Measurements from ENCODE around the gene SLC24A3. TPM values are rescaled to one million over a fixed set of nuclear protein-coding genes. Genes with fewer than 3 reads are reported as not detected.

Gene SLC24A3
- total RNA-seq, 1 experiment from 2014 or later: 46.0 TPM

- H3K36me3 ChIP-seq (ENCODE audit: insufficient read depth, low read length, poor library complexity, severe bottlenecking): no peaks in the 10 kb centered on the region
- no peaks in the 10 kb centered on the region for H3K27me3 ChIP-seq (replicated peaks; ENCODE audit: insufficient read depth, low read depth, low read length, poor library complexity)
- TF ChIP-seq CTCF (conservative IDR thresholded peaks at IDR 0.05; ENCODE audit: low read depth, low read length): no peak
- no peak for TF ChIP-seq EZH2 (IDR thresholded peaks at IDR 0.05; ENCODE audit: borderline replicate concordance, low read depth, low read length, poor library complexity, severe bottlenecking)
- no peak for DNase-seq (ENCODE audit: low spot score)
- H3K27ac ChIP-seq (ENCODE audit: low read depth, low read length, poor library complexity, severe bottlenecking): no peak overlapping the region
- peaks cover 29% of the 10 kb centered on the region for H3K4me1 ChIP-seq (ENCODE audit: insufficient read depth, low read length, poor library complexity, severe bottlenecking)
- H3K9me3 ChIP-seq (ENCODE audit: low read depth, low read length, poor library complexity, severe bottlenecking): no peaks in the 10 kb centered on the region
- ChIA-PET POLR2A (ENCODE audit: low non-redundant PET) (no interaction called here), CTCF (no interaction called here)
- no TSS peak for BruUV-seq (replicated peaks)
- H3K4me3 ChIP-seq (ENCODE audit: low read depth, low read length, poor library complexity, severe bottlenecking): no peak overlapping the region
- intact Hi-C loops (cut with micrococcal nuclease; ENCODE audit: unreplicated experiment): loop anchor here (5.0 kb wide), 1 partner anchor 58 kb away; no protein-coding TSS in a partner anchor
Observed at GRCh38 chr20:19524691-19525090, 312.2 kb downstream of the SLC24A3 start.

GRCh38 chr20:19527509-19527908 is 315.1 kb downstream of the SLC24A3 start:
- TF ChIP-seq CTCF (conservative IDR thresholded peaks at IDR 0.05; ENCODE audit: low read depth, low read length) (no peak), EZH2 (IDR thresholded peaks at IDR 0.05; ENCODE audit: borderline replicate concordance, low read depth, low read length, poor library complexity, severe bottlenecking) (no peak)
- no peaks in the 10 kb centered on the region for H3K27me3 ChIP-seq (replicated peaks; ENCODE audit: insufficient read depth, low read depth, low read length, poor library complexity)
- CTCF ChIA-PET: no interaction called here
- no peaks in the 10 kb centered on the region for H3K9me3 ChIP-seq (ENCODE audit: low read depth, low read length, poor library complexity, severe bottlenecking)
- POLR2A ChIA-PET (ENCODE audit: low non-redundant PET): no interaction called here
- peaks cover 3% of the 10 kb centered on the region for H3K36me3 ChIP-seq (ENCODE audit: insufficient read depth, low read length, poor library complexity, severe bottlenecking)
- intact Hi-C loops (cut with micrococcal nuclease; ENCODE audit: unreplicated experiment): no loop called here
- peaks cover 5% of the 10 kb centered on the region for H3K4me1 ChIP-seq (ENCODE audit: insufficient read depth, low read length, poor library complexity, severe bottlenecking)
- H3K27ac ChIP-seq (ENCODE audit: low read depth, low read length, poor library complexity, severe bottlenecking): no peak overlapping the region
- no peak overlapping the region for H3K4me3 ChIP-seq (ENCODE audit: low read depth, low read length, poor library complexity, severe bottlenecking)
- no TSS peak for BruUV-seq (replicated peaks)
- DNase-seq (ENCODE audit: low spot score): no peak

GRCh38 chr20:19528286-19529030 is 316.0 kb downstream of the SLC24A3 start:
- ChIA-PET CTCF (no interaction called here), POLR2A (ENCODE audit: low non-redundant PET) (no interaction called here)
- intact Hi-C loops (cut with micrococcal nuclease; ENCODE audit: unreplicated experiment): no loop called here

More at GRCh38 chr20:19528286-19529030, 316.0 kb downstream of the SLC24A3 start:
- no peak overlapping the region for H3K4me3 ChIP-seq (ENCODE audit: low read depth, low read length, poor library complexity, severe bottlenecking)
- peaks cover 10% of the 10 kb centered on the region for H3K36me3 ChIP-seq (ENCODE audit: insufficient read depth, low read length, poor library complexity, severe bottlenecking)
- BruUV-seq (replicated peaks): no TSS peak
- peaks cover 3% of the 10 kb centered on the region for H3K4me1 ChIP-seq (ENCODE audit: insufficient read depth, low read length, poor library complexity, severe bottlenecking)
- no peaks in the 10 kb centered on the region for H3K9me3 ChIP-seq (ENCODE audit: low read depth, low read length, poor library complexity, severe bottlenecking)
- H3K27me3 ChIP-seq (replicated peaks; ENCODE audit: insufficient read depth, low read depth, low read length, poor library complexity): no peaks in the 10 kb centered on the region
- no peak for DNase-seq (ENCODE audit: low spot score)
- TF ChIP-seq CTCF (conservative IDR thresholded peaks at IDR 0.05; ENCODE audit: low read depth, low read length) (no peak), EZH2 (IDR thresholded peaks at IDR 0.05; ENCODE audit: borderline replicate concordance, low read depth, low read length, poor library complexity, severe bottlenecking) (no peak)
- H3K27ac ChIP-seq (ENCODE audit: low read depth, low read length, poor library complexity, severe bottlenecking): no peak overlapping the region
